Measurements from ENCODE around the gene ESD.

DNA sequence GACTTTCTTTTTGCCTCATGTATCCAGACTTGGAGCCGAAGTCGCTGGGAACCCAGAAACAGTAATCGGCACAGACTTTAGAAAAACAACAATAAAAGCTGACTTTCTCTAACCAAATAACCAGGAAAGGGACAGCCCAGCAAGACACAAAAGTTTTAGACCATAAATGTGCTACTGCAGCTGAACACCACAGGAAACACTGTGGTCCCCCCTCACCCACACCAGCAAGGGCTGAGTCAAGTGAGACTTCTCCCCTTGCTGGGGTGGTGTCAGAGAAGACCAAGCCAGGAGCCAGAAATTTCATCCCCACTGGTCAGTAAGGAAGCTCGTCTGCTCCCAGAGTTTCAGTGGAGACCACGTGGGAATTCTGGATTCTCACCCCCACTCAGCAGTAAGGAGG, 70.6 kb downstream of the ESD start:
- TF ChIP-seq, protein P1, sequence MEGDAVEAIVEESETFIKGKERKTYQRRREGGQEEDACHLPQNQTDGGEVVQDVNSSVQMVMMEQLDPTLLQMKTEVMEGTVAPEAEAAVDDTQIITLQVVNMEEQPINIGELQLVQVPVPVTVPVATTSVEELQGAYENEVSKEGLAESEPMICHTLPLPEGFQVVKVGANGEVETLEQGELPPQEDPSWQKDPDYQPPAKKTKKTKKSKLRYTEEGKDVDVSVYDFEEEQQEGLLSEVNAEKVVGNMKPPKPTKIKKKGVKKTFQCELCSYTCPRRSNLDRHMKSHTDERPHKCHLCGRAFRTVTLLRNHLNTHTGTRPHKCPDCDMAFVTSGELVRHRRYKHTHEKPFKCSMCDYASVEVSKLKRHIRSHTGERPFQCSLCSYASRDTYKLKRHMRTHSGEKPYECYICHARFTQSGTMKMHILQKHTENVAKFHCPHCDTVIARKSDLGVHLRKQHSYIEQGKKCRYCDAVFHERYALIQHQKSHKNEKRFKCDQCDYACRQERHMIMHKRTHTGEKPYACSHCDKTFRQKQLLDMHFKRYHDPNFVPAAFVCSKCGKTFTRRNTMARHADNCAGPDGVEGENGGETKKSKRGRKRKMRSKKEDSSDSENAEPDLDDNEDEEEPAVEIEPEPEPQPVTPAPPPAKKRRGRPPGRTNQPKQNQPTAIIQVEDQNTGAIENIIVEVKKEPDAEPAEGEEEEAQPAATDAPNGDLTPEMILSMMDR (IDR thresholded peaks at IDR 0.05), result no peak
- no peak for TF ChIP-seq POLR2AphosphoS5 (IDR thresholded peaks at IDR 0.05)
